ENCODE measurements around the gene ADAMTSL1. TPM values are rescaled to one million over a fixed set of nuclear protein-coding genes. Genes with fewer than 3 reads are reported as not detected.

Gene ADAMTSL1
- total and polyA plus RNA-seq, 2 of the 13 experiments (the other 11 are each of a cell fraction or from before 2014, with no cell fraction given) = not detected

- TF ChIP-seq, protein P1, sequence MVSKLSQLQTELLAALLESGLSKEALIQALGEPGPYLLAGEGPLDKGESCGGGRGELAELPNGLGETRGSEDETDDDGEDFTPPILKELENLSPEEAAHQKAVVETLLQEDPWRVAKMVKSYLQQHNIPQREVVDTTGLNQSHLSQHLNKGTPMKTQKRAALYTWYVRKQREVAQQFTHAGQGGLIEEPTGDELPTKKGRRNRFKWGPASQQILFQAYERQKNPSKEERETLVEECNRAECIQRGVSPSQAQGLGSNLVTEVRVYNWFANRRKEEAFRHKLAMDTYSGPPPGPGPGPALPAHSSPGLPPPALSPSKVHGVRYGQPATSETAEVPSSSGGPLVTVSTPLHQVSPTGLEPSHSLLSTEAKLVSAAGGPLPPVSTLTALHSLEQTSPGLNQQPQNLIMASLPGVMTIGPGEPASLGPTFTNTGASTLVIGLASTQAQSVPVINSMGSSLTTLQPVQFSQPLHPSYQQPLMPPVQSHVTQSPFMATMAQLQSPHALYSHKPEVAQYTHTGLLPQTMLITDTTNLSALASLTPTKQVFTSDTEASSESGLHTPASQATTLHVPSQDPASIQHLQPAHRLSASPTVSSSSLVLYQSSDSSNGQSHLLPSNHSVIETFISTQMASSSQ (IDR thresholded peaks at IDR 0.05; ENCODE audit: low read depth) = no peak
- TF ChIP-seq, protein P1 (CRISPR knock-in tag; IDR thresholded peaks at IDR 0.05; ENCODE audit: borderline replicate concordance) = no peak
Measured at GRCh38 chr9:18501949-18502348, 28.0 kb downstream of the ADAMTSL1 start (continued).

DNA sequence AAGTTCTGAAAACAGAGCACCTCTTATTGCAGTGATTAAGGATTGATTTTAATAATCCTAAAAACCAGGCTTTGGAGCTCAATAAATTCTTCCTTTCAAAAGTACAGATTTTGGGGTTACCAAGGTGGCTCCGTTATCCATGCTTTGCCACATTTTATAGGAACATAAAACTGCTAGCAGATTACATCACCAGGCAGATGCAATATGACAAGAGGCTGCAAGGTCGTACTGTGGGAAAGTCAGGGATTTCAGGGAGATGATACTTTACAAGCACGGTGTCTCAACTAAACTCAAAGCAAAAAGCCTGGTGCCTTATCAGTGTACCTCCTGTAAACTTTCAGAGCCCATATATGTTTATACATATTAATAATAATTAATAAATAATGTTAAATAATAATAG is 28.6 kb downstream of the ADAMTSL1 start:
- POLR2A ChIA-PET = no interaction called here
- no peak overlapping the region for H2AFZ ChIP-seq (ENCODE audit: low read length)

More for the DNA sequence above, 28.6 kb downstream of the ADAMTSL1 start:
- Histone ChIP-seq H3K27me3 (ENCODE audit: control insufficient read depth in 1 of 2, insufficient read depth in 2 of 2, low read length in 2 of 2) (no peaks in the 10 kb centered on the region), H3K79me2 (ENCODE audit: insufficient read depth, low read length) (no peaks in the 10 kb centered on the region), H3K4me2 (ENCODE audit: low read depth, low read length) (no peak overlapping the region), H3K9me3 (ENCODE audit: low read length) (no peaks in the 10 kb centered on the region), H4K20me1 (ENCODE audit: insufficient read depth, low read length) (no peaks in the 10 kb centered on the region), H3K36me3 (replicated peaks in 1 of 2; ENCODE audit: control insufficient read depth in 1 of 2, insufficient read depth in 2 of 2, low read length in 2 of 2) (no peaks in the 10 kb centered on the region), H3K27ac (ENCODE audit: extremely low read length, insufficient read depth, low read length) (no peak overlapping the region), H3K4me3 (replicated peaks in 1 of 3; ENCODE audit: insufficient read depth in 1 of 3, low read depth in 2 of 3, low read length in 3 of 3) (no peak overlapping the region), H3K9ac (ENCODE audit: insufficient read depth, low read depth, low read length) (no peak overlapping the region), H3K4me1 (ENCODE audit: insufficient read depth, low read length) (no peaks in the 10 kb centered on the region)
- BruUV-seq (replicated peaks) = no TSS peak
- in situ Hi-C loops (cut with HindIII; ENCODE audit: extremely low pct_ligation_motif_present, low pct_unique_long_range_greater_than_20kb) = no loop called here
- no peak for FAIRE-seq
- WGBS (ENCODE audit: low lambda C conversion rate) = 1% methylated on average over 3 of the region's 3 CpGs
- TF ChIP-seq, protein P2, sequence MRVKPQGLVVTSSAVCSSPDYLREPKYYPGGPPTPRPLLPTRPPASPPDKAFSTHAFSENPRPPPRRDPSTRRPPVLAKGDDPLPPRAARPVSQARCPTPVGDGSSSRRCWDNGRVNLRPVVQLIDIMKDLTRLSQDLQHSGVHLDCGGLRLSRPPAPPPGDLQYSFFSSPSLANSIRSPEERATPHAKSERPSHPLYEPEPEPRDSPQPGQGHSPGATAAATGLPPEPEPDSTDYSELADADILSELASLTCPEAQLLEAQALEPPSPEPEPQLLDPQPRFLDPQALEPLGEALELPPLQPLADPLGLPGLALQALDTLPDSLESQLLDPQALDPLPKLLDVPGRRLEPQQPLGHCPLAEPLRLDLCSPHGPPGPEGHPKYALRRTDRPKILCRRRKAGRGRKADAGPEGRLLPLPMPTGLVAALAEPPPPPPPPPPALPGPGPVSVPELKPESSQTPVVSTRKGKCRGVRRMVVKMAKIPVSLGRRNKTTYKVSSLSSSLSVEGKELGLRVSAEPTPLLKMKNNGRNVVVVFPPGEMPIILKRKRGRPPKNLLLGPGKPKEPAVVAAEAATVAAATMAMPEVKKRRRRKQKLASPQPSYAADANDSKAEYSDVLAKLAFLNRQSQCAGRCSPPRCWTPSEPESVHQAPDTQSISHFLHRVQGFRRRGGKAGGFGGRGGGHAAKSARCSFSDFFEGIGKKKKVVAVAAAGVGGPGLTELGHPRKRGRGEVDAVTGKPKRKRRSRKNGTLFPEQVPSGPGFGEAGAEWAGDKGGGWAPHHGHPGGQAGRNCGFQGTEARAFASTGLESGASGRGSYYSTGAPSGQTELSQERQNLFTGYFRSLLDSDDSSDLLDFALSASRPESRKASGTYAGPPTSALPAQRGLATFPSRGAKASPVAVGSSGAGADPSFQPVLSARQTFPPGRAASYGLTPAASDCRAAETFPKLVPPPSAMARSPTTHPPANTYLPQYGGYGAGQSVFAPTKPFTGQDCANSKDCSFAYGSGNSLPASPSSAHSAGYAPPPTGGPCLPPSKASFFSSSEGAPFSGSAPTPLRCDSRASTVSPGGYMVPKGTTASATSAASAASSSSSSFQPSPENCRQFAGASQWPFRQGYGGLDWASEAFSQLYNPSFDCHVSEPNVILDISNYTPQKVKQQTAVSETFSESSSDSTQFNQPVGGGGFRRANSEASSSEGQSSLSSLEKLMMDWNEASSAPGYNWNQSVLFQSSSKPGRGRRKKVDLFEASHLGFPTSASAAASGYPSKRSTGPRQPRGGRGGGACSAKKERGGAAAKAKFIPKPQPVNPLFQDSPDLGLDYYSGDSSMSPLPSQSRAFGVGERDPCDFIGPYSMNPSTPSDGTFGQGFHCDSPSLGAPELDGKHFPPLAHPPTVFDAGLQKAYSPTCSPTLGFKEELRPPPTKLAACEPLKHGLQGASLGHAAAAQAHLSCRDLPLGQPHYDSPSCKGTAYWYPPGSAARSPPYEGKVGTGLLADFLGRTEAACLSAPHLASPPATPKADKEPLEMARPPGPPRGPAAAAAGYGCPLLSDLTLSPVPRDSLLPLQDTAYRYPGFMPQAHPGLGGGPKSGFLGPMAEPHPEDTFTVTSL (CRISPR knock-in tag; IDR thresholded peaks at IDR 0.05; ENCODE audit: borderline replicate concordance) = no peak
- TF ChIP-seq ZNF746 (CRISPR knock-in tag; IDR thresholded peaks at IDR 0.05) (no peak), ERF (CRISPR knock-in tag; IDR thresholded peaks at IDR 0.05) (no peak)
- no peak for ATAC-seq
- DNase-seq (ENCODE audit: low spot score) = no peak
- CTCF ChIA-PET (ENCODE audit: low intra/inter-chr PET ratio, low total read pairs) = no interaction called here
- intact Hi-C loops (cut with micrococcal nuclease; ENCODE audit: unreplicated experiment) = no loop called here

All from HepG2 (cell line).